Central memory CD8-positive, alpha-beta T cell (primary cell): Measurements from ENCODE around the gene TWIST2.

ENCODE experiments used
- ATAC-seq: fragments of 150-1000 bp; cut with Tn5 transposase; replicated peaks from 2 replicates; pipeline ENCODE4 v1.10.0; 2022; ENCODE audit warnings: mild to moderate bottlenecking, moderate FRiP score, moderate number of reproducible peaks; ENCODE audit not compliant: poor library complexity, severe bottlenecking; ENCODE audit errors: extremely low read depth
- DNase-seq, 2 donors: peaks; one replicate each; pipeline ENCODE4 v3.0.0; 2021; ENCODE audit warnings: low spot score in 2 of 2
- H3K27ac Mint-ChIP-seq: one replicate; pipeline ENCODE4 v1.8.0; 2022; ENCODE audit warnings: low read depth, mild to moderate bottlenecking, moderate library complexity, mixed read lengths
- H3K27me3 Mint-ChIP-seq: one replicate; pipeline ENCODE4 v1.8.0; 2022; ENCODE audit warnings: mixed read lengths
- H3K36me3 Mint-ChIP-seq: one replicate; pipeline ENCODE4 v1.8.0; 2022; ENCODE audit warnings: mild to moderate bottlenecking, moderate library complexity, mixed read lengths; ENCODE audit not compliant: insufficient read depth
- H3K4me1 Mint-ChIP-seq: one replicate; pipeline ENCODE4 v1.8.0; 2022; ENCODE audit warnings: mixed read lengths
- H3K4me3 Mint-ChIP-seq: one replicate; pipeline ENCODE4 v1.8.0; 2022; ENCODE audit warnings: mild to moderate bottlenecking, moderate library complexity, mixed read lengths
- H3K9me3 Mint-ChIP-seq: one replicate; pipeline ENCODE4 v1.8.0; 2022; ENCODE audit warnings: mixed read lengths

The TWIST2 gene

DNA sequence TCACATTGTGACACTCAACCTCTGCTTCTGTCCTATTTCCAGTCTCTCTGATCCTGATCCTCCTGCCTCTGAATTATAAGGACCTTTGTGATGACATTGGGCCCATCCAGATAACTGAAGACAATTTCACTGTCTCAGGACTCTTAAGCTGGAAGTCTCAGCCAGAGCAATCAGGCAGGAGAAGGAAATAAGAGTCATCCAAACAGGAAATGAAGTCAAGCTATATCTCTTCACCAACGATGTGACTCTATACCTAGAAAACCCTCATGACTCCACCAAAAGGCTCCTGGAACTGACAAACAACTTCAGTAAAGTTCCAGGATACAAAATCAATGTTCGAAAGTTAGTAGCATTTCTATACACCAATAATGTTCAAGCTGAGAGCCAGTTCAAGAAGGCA is 29.3 kb upstream of the TWIST2 start:
- Mint-ChIP-seq H3K27me3 (peaks cover 88% of the 10 kb centered on the region), H3K27ac (no peak overlapping the region), H3K4me3 (no peak overlapping the region), H3K9me3 (peaks cover 5% of the 10 kb centered on the region), H3K4me1 (no peaks in the 10 kb centered on the region), H3K36me3 (no peaks in the 10 kb centered on the region)
- DNase-seq (no peak), ATAC-seq (no peak)

DNA sequence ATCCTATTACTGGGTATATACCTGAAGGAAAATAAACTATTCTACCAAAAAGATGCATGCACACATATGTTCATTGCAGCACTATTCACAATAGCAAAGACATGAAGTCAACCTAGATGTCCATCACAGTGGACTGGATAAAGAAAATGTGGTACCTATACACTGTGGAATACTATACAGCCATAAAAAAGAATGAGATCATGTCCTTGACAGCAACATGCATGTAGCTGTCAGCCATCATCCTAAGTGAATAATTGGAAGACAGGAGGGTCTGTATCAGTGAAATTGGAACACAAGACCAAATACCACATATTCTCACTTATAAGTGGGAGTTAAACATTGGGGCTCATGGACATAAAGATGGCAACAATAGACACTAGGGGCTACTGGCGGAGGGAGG is 27.7 kb upstream of the TWIST2 start:
- H3K27me3 Mint-ChIP-seq: peaks cover 88% of the 10 kb centered on the region
- no peak overlapping the region for H3K4me3 Mint-ChIP-seq
- no peak overlapping the region for H3K27ac Mint-ChIP-seq
- no peaks in the 10 kb centered on the region for H3K36me3 Mint-ChIP-seq
- no peaks in the 10 kb centered on the region for H3K4me1 Mint-ChIP-seq
- H3K9me3 Mint-ChIP-seq: peaks cover 5% of the 10 kb centered on the region
- ATAC-seq (no peak), DNase-seq (no peak)

DNA sequence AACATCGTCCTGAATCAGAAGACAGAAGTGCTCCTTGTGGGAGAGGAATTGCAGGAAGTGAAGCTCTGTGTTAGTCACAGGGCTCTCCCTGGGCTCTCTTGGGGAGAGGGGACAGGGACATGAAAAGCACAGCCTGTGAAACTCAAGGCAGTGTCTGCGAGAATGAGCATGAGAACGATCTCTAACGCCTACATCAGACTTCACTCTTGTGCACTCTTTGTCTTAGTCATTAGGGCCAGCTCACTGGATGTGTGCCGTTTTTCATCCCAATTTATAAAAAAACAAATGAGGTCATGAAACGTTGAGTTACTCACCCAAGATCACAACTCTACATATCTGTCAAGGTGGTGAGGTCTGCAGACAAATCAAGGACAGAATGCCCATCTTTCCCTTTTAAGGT is 27.0 kb upstream of the TWIST2 start:
- H3K36me3 Mint-ChIP-seq: no peaks in the 10 kb centered on the region
- peaks cover 94% of the 10 kb centered on the region for H3K27me3 Mint-ChIP-seq
- no peak for DNase-seq
- no peak for ATAC-seq
- H3K27ac Mint-ChIP-seq: no peak overlapping the region
- no peaks in the 10 kb centered on the region for H3K4me1 Mint-ChIP-seq
- no peak overlapping the region for H3K4me3 Mint-ChIP-seq
- H3K9me3 Mint-ChIP-seq: peaks cover 5% of the 10 kb centered on the region

DNA sequence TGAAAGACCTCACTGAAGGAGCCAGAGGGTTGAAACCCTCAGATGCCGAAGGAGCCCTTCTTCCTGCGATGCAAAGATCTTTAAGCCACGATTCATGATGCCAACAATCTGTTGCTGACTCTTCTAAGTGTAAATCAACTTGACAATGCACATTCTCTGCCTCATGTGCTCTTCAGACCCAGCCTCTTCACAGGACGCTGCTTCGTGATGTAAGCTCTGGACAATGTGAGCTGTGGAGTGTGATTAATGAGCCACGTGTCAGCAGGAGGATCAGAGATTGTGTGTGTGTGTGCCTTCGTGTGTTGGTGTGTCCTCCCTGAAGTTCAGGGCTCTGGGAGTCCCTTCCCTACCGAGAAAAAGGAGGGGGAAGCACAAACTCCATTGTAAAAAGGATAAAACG is 26.5 kb upstream of the TWIST2 start:
- no peak overlapping the region for H3K27ac Mint-ChIP-seq
- H3K4me1 Mint-ChIP-seq: no peaks in the 10 kb centered on the region
- no peak overlapping the region for H3K4me3 Mint-ChIP-seq
- ATAC-seq: no peak
- H3K36me3 Mint-ChIP-seq: no peaks in the 10 kb centered on the region
- H3K9me3 Mint-ChIP-seq: peaks cover 8% of the 10 kb centered on the region
- no peak for DNase-seq
- peaks cover 98% of the 10 kb centered on the region for H3K27me3 Mint-ChIP-seq

DNA sequence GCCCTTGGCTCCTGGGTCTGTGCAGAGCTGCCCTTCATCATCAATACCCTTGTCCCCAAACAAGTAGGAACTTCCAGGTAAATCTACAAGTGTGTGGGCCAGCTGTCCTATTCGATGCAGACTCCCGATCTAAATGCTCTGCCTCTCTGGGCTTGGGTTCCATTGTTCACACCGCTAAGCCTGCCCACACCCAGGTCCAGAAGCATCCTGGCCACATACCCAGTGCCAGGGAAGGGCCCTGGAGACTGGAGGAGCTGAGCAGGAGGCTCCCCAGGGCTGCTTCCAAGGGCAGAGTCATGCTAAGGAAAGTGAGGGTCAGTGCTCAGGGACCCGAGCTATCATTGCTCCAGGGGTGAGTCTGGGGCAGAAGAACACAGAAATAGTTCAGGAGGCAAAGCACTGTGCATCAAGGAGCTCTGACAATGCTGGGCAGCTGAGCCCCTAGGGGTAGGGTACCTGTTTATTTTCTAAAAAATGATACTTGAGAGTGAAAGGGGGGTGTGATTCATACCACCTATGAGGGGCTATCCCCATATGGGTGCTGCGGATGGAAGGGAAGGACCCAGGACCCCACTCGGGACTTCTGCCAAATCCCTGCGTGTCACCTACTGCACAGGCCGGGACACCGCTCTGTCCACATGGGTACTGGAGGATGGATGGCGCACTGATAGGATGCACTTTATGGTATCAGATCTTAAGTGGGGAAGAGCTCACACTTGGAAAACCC is 25.8 kb upstream of the TWIST2 start:
- Mint-ChIP-seq H3K9me3 (peaks cover 10% of the 10 kb centered on the region), H3K4me1 (no peaks in the 10 kb centered on the region), H3K4me3 (no peak overlapping the region), H3K27me3 (peaks cover 98% of the 10 kb centered on the region), H3K27ac (no peak overlapping the region), H3K36me3 (no peaks in the 10 kb centered on the region)
- ATAC-seq (no peak), DNase-seq (no peak)

DNA sequence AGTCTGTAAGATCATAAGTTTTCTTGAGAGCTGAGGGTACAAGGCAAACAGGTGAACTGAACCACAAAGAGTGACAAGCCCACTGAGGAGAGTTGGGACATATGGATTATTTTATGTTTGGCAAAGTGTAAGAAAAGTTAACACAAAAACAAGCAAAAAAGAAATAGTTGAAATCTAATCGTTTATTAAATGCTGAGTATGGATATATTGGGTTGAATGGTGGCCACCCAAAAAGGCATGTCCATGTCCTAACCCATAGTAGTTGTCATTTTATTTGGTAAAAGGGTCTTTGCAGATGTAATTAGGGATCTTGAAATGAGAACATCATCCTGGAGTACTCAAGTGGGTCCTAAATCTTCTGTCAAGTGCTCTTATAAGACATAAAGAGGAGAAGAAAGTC is 24.9 kb upstream of the TWIST2 start:
- no peak overlapping the region for H3K27ac Mint-ChIP-seq
- H3K9me3 Mint-ChIP-seq: peaks cover 10% of the 10 kb centered on the region
- no peaks in the 10 kb centered on the region for H3K36me3 Mint-ChIP-seq
- ATAC-seq (no peak), DNase-seq (no peak)
- H3K27me3 Mint-ChIP-seq: peaks cover 94% of the 10 kb centered on the region
- no peak overlapping the region for H3K4me3 Mint-ChIP-seq
- H3K4me1 Mint-ChIP-seq: no peaks in the 10 kb centered on the region

DNA sequence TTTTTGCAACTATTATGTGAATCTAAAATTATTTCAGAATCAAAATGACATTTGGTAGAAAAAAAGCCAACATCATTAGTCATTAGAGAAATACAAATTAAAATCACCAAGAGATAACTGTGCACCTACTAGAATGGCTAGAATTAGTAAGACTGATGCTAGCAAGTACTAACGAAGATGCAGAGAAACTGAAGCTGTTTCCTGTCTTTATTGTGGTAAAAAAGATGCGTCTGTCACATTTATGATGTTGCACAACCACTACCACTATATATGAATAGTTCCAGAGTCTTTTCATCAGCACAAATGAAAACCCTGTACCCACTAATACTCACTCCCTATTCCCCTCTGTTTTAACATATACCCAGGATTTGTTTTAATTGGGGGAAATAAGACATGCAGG is 16.7 kb upstream of the TWIST2 start:
- H3K4me3 Mint-ChIP-seq: no peak overlapping the region
- H3K27me3 Mint-ChIP-seq: peaks cover 88% of the 10 kb centered on the region
- H3K36me3 Mint-ChIP-seq: peaks cover 1% of the 10 kb centered on the region
- peaks cover 6% of the 10 kb centered on the region for H3K4me1 Mint-ChIP-seq
- ATAC-seq (no peak), DNase-seq (no peak)
- peaks cover 4% of the 10 kb centered on the region for H3K9me3 Mint-ChIP-seq
- H3K27ac Mint-ChIP-seq: no peak overlapping the region

DNA sequence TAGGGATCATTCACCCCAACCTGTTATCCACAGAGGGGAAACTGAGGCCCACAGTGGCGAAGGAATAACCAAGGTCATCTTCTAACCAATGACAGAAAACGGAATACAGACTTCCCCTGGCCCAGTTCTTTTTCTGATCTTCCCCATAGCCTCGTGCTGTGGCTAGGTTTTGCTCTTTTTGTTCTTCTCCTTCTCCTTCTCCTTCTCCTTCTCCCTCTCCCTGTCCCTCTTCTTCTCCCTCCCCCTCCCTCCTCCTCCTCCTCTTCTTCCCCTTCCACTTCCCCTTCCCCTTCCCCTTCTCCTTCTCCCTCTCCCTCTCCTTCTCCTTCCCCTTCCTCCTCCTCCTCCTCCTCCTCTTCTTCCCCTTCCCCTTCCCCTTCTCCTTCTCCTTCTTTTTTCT is 12.9 kb upstream of the TWIST2 start:
- Mint-ChIP-seq H3K27ac (no peak overlapping the region), H3K4me3 (no peak overlapping the region), H3K4me1 (peaks cover 6% of the 10 kb centered on the region), H3K36me3 (peaks cover 1% of the 10 kb centered on the region), H3K9me3 (no peaks in the 10 kb centered on the region), H3K27me3 (peaks cover 92% of the 10 kb centered on the region)
- no peak for ATAC-seq
- no peak for DNase-seq

DNA sequence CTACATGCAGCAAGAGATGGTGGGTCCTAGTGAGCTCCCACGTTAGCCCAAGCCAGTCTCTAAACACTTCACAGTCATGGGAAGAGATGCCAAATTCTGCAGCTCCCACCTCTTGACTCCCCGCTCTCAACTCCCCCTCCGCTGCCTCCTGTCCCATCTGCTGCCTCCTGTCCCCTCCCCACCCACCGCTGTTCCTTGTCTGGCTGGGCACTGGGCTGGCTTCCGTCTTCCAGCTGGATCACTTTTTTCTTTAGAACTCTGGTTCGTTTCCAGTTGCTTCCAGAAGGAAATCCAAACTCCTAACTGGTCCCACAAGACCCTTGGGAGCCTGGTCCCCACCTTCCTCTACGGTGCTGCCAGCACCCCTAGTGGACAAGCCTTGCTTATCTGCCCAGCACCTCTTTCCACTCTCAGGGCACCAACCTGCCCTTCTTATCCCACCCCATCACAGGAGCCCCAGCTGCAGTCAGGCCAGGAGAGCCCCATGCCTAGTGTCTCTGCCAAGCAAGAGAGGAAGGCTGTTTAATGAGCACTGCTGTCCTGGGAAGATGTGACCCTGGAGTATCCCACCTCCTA is 12.1 kb upstream of the TWIST2 start:
- Mint-ChIP-seq H3K4me1 (peaks cover 6% of the 10 kb centered on the region), H3K36me3 (peaks cover 1% of the 10 kb centered on the region), H3K9me3 (no peaks in the 10 kb centered on the region), H3K27me3 (peaks cover 98% of the 10 kb centered on the region), H3K27ac (no peak overlapping the region), H3K4me3 (no peak overlapping the region)
- no peak for DNase-seq
- no peak for ATAC-seq

DNA sequence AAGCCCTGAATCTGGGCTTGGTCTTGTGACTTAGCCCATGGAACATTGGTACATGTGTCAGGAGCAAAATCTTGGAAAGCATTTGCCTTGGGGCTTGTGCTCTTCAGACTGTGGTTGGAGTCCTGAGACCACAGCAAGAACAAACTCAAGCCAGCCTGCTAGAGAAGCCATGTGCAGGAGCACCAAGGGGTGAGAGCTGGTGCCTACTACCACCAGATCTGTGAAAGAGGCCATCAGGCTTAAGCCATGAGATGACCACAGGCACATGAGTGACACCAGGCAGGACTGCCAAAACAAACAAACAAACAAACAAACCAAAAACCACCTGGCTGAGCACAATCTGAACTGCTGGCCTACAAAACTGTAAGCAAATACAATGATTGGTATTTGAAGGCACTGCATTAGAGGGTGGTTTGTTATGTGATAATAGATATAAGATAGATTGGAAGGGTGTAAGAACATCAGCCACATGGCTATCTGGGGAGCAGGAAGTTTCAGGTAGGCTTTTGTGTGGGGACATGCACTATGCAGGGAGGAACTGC is 9.0 kb upstream of the TWIST2 start:
- no peak for DNase-seq
- Mint-ChIP-seq H3K36me3 (peaks cover 2% of the 10 kb centered on the region), H3K4me3 (no peak overlapping the region), H3K9me3 (no peaks in the 10 kb centered on the region), H3K4me1 (no peaks in the 10 kb centered on the region), H3K27me3 (peaks cover 95% of the 10 kb centered on the region), H3K27ac (no peak overlapping the region)
- ATAC-seq: no peak

DNA sequence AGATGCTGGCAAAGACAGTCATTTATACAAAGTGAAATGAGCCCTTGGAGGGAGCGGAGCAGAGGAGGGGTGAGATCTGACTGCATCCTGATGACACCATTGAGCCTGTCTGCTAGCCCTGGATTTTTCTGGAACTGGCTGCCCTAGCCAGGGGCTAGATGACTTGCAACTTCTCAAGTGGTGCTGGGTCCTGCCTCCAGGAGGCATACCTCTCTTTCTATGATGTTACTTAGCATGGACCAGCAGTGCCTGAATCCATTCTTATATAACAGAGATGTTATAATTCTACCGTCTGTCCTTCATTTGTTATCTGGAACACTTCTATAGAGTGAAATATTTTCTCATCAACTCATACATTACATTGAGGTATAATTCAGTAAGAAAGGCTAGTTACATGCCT is 8.5 kb upstream of the TWIST2 start:
- Mint-ChIP-seq H3K27me3 (peaks cover 95% of the 10 kb centered on the region), H3K27ac (no peak overlapping the region), H3K4me3 (no peak overlapping the region), H3K4me1 (no peaks in the 10 kb centered on the region), H3K36me3 (peaks cover 2% of the 10 kb centered on the region), H3K9me3 (no peaks in the 10 kb centered on the region)
- no peak for DNase-seq
- no peak for ATAC-seq

DNA sequence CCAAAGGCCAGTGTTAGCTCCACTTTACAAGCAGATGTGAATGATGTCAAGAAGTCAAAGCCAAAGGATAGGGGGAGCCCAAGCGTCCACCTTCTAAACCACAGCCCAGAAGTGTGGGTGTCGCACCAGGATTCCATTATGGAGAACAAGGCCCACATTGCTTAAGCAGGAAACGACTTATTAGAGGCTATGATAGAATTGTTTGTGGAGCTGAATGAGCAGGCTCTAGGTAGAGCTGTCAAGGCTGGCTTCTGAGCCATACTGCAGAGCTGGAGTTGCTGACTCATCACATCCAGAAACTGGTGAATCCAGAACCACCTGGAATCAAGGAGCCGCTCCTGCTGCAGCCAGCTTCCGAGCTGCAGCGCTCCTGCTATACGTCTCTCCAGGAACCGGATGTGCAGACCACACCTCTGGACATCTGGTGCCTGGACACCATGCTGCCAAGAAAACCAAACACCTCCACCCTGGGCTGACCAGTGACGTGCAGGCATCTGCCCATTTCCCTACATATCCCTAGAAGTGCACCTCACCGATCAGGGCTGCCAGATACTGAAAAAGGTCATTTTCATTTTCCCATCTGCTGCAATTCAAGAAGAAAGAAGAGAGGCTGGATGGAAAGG is 6.2 kb upstream of the TWIST2 start:
- Mint-ChIP-seq H3K27me3 (peaks cover 92% of the 10 kb centered on the region), H3K4me1 (no peaks in the 10 kb centered on the region), H3K36me3 (peaks cover 2% of the 10 kb centered on the region), H3K9me3 (no peaks in the 10 kb centered on the region), H3K27ac (no peak overlapping the region), H3K4me3 (no peak overlapping the region)
- DNase-seq (no peak), ATAC-seq (no peak)

DNA sequence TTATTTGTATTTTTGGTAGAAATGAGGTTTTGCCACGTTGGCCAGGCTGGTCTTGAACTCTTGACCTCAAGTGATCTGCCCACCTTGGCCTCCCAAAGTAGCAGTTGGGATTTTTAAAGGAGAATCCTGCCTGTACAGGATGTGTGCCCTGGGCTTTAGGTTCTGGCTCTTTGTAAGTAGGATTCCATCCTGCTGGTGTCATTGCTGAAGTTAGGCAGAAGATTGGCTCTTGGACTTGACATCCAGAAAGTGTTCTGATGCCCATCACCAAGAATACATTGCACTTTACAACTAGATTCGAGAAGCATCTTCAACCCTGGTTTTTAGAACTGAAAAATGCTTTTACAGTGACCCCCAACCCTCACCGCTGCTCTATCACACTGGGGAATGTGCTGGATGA is 4.4 kb upstream of the TWIST2 start:
- H3K9me3 Mint-ChIP-seq: no peaks in the 10 kb centered on the region
- no peak overlapping the region for H3K4me3 Mint-ChIP-seq
- no peak overlapping the region for H3K27ac Mint-ChIP-seq
- peaks cover 2% of the 10 kb centered on the region for H3K36me3 Mint-ChIP-seq
- DNase-seq (no peak), ATAC-seq (no peak)
- H3K4me1 Mint-ChIP-seq: no peaks in the 10 kb centered on the region
- H3K27me3 Mint-ChIP-seq: peaks cover 74% of the 10 kb centered on the region
